Activated CD4-positive, CD25-positive, alpha-beta regulatory T cell (primary cell): Measurements from ENCODE around the gene SCP2.

Experiments used
- DNase-seq, 4 experiments: peaks; one replicate each; lab custom pipeline; 2025; lab: John Stamatoyannopoulos, UW

SCP2 gene

DNA sequence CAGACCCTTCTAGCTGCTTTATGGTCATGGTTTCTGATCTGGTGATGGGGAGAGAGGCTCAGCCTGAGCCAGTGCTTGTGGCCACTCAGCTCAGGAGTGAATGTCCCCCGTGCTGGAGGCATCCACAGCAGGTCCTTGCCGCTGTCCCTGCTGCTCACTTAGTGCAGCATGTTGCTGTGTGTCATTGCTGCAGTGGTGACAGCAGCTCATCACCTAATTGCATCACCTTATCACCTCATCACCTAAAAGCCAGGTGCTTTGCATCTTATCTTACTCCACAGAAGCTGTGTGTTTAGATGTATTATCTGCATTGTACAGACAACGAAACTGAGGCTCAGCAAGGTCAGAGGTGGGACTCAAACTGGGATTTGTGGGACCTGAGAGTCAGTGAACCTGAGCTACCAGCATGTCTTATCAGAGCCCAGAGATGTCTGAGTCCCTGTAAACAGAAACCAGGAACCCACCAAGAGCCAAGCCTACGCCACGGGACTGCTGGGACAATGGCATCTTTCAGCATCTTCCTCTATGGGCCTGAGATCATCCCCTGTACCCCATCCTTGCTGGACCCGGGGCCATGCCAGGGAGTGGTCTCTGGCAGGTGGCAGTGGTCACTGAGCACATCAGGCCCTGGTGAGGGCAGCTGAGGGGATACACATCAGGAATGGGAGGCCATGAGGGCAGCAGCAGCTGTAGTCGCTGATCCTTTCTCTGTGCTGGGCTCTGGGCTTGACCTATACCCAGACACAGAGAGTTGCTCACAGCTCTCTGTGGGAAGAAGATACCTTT is 141.4 kb downstream of the SCP2 start:
- DNase-seq = no peak

GRCh38 chr1:53069265-53069662 is 142.2 kb downstream of the SCP2 start:
- DNase-seq = no peak

GRCh38 chr1:53069663-53070327 is 142.7 kb downstream of the SCP2 start:
- DNase-seq = no peak

DNA sequence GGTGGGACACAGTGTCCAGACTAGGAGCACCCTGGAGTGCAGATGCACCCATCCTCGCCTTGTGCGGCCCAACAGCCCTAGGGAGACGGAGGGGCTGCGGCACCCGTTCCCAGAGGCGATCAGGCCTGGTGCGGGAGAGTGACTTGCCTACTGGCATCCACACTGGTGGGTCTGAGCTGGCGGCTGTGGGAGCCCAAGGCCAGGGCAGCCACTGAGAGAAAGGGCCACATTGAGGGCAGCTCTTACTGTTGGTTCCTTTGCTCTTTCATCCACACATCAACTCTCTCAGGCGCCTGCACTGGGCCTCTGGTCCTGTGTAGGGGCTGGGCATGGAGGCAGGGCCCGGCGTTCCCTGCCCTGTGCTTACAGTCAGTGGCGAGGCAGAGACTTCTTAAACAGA is 143.5 kb downstream of the SCP2 start:
- no peak for DNase-seq

GRCh38 chr1:53071167-53071865 is 144.2 kb downstream of the SCP2 start:
- no peak for DNase-seq

GRCh38 chr1:53071915-53072314 is 144.8 kb downstream of the SCP2 start:
- no peak for DNase-seq

- no peak for DNase-seq
These were observed 146.2 kb downstream of the SCP2 start for GRCh38 chr1:53073287-53073686.

DNA sequence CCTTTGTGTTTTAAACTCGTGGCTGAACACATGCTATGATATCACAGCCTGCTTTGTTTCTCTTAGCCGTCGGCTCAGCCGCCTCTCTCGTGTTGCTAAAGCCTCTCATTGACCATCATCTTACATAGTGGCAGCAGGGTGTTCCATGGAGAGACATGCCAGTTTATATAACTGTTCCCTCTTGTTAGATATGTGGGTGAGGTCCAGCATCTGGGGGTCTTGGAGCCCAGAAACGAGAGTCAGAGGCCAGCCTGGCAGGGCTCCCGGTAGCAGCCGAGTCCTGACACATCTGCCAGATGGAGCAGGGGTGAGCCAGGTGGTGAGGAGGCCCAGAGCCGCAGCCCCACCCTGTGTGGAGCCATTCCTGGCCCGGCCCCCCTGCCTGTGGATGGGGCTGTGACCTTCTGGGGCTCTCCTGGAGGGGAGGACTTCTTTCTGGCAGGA is 146.8 kb downstream of the SCP2 start:
- no peak for DNase-seq

DNA sequence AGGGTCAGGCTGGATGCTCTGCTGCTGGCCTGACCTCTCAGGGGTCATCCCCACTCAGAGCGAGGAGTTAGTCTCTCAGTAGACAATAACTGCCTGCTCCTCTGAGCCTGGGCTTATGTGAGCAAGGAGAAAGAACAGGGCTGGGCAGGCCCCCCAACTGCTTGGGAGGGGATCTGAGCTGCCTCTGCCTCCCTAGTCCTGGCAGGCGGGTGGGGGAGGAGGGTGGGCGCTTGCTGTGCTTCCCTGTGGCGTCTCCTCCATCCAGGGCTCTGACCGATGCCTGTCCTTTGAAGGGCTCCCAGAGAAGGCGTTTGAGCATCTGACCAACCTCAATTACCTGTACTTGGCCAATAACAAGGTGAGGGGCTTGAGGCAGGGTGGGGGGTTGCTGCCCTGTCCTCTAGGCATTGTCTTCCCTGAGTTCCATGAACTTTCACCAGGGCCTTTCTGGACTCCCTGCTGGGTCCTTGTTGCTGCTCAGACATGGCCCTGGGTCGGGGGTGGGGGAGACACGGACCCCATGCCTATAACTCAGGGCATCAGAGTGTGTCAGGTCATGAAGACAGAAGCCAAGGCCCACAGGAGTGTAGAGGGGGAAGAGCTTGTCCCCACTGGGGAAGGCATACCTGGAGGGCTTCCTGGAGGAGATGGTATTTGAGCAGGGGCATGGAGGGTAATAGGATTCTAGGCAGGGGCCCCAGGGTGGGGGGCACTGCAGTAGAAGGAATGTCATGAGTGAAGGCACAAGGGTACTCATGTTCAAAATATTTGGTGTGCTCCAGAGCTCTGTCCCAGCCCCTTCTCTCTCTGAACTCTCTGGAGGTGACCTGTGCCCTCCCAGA is 147.5 kb downstream of the SCP2 start:
- DNase-seq = no peak

DNA sequence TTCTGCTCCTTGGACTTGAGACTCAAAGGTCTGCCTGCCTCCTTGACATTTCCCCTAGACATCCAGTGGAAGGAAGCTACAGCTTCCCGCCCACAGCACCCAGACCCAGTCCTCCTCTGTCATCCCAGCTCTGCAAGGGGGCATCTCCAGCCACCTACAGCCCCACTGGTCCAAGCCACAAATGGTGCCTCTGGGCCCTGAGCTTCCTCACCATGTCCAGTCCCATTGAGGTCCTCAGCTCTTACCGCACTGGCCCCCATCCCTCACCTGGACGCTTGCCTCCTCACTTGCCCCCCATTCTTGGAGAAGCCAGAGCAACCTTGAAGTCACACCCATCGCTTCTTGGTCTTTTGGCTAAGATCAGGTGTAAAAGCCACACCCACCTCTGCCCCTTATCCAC is 148.1 kb downstream of the SCP2 start:
- no peak for DNase-seq

GRCh38 chr1:53075761-53076163 is 148.7 kb downstream of the SCP2 start:
- DNase-seq = no peak

DNA sequence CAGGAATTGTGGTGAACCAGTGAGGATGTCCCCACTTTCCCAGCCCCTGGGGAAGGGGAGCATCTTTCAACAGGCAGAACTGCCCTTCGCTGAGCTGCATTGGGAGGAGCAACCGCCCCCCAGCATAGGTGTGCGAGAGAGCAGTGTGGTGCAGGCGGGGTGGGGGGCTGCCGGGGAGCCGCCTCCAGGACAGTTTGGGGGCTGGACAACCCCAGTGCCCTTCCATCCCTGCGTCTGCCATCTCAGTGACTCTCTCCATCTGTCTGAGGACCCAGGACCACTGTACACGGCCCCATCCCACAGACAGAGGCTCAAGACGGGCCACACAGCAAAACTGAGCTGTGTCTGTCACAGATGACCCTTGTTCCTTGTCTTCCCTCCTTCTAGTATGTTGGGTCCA is 149.1 kb downstream of the SCP2 start:
- no peak for DNase-seq

- DNase-seq = no peak
These were observed 149.9 kb downstream of the SCP2 start for GRCh38 chr1:53076721-53077598.

DNA sequence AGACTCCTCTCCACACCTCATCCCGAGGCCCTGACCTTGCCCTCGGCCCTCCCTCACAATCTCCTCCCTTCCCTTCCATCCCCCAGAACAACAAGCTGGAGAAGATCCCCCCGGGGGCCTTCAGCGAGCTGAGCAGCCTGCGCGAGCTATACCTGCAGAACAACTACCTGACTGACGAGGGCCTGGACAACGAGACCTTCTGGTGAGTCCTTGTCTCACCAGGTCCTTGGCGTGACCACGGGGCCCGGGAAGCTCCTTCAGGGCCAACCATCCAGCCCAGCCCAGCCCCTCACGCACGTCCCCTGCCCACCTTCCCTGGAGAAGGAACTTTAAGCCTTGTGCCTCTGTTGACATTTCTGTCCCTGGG is 150.5 kb downstream of the SCP2 start:
- DNase-seq = no peak

GRCh38 chr1:53078333-53079101 is 151.4 kb downstream of the SCP2 start:
- DNase-seq = no peak

GRCh38 chr1:53079251-53079650 is 152.2 kb downstream of the SCP2 start:
- DNase-seq = no peak

DNA sequence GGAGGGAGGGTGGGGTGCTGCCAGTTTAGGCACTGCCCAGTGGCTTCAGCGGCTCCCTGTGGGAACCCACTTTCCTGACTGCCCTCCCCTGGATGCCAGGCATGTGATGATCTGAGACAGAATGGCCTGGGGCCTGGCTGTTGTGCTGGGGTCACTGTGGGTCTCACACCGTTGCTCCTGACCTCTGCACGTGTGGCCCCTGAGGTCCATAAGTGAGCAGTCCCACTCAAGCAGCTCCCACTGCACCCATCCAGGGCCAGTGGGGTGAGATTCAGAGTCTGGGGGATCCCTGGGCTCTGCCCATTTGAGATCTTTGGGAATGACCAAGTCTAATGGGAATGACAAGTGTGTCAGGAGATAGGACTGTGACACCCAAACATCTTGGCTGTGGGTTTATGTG is 153.0 kb downstream of the SCP2 start:
- DNase-seq = no peak

DNA sequence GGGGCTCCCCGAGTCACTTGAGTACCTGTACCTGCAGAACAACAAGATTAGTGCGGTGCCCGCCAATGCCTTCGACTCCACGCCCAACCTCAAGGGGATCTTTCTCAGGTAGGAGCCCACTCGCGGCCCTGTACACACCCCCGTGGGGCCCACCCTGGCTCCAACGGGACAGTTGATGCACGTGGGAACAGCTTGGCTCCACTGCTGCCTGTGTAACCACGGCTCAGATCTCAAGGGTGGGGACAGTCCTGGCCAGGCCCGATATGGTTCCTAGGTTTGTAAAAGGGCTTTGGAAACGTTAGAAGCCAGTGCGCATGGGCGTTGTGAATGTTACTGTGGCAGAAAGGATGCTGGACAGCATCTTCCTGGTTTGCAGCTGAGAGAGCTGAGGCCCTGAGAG is 153.7 kb downstream of the SCP2 start:
- no peak for DNase-seq

DNA sequence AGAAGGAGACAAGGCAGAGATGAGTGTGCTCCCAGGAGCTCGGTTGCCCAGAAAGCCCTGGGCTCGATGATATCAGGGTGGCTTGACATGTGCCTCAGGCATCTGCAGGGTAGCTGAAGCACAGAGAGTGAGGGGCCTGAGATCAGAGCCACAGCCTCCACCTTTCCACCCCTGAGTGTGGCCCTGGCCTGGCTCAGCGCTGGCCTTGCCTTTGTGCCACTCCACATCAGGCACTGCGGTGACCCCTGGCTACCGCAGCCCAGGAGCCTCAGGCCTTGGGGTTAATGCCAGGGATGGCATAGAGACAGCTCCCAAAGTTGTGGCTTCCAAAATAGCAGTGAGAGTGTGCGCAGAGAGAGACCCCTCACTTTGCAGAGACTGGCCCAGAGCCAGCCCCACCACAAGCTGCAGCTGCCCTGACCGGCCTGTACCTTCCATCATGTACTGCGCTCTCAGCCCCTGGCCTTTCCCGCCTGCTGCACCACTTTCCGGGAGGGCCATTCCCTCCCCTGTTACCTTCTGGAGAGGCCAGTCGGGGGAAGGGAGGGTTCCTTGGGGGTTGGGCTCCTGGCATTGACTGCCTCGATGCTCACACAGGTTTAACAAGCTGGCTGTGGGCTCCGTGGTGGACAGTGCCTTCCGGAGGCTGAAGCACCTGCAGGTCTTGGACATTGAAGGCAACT is 154.4 kb downstream of the SCP2 start:
- no peak for DNase-seq
